Smooth muscle cell (in vitro differentiated cells): Measurements from ENCODE around the gene SLCO3A1. TPM values are rescaled to one million over a fixed set of nuclear protein-coding genes. Genes with fewer than 3 reads are reported as not detected.
A peak's percentile ranks its signal among the peaks of the same experiment; 100 is the strongest.

Experiments used
- DNase-seq: peaks from one replicate; lab custom pipeline; 2025; ENCODE audit not compliant: unreplicated experiment; lab: John Stamatoyannopoulos, UW
- H2AFZ ChIP-seq: fragments of 200-600 bp; sonication (generic); 2 replicates; pipeline ENCODE4 v1.6.0; 2016; ENCODE audit warnings: antibody characterized with exemption, low read depth, mild to moderate bottlenecking
- H3F3A ChIP-seq: fragments of 200-600 bp; sonication (generic); 2 replicates; pipeline ENCODE4 v1.6.0; 2017; ENCODE audit warnings: antibody characterized with exemption, low read depth
- H3K27ac ChIP-seq: fragments of 200-600 bp; sonication (generic); 2 replicates; pipeline ENCODE4 v1.5.1; 2016; ENCODE audit warnings: low read depth, mild to moderate bottlenecking
- H3K27me3 ChIP-seq: fragments of 200-600 bp; sonication (generic); 2 replicates; pipeline ENCODE4 v1.6.1; 2016; ENCODE audit warnings: low read depth, mild to moderate bottlenecking
- H3K36me3 ChIP-seq: fragments of 200-600 bp; sonication (generic); 2 replicates; pipeline ENCODE4 v1.5.1; 2016; ENCODE audit warnings: low read depth
- H3K4me1 ChIP-seq: fragments of 200-600 bp; sonication (generic); 2 replicates; pipeline ENCODE4 v1.5.1; 2016; ENCODE audit warnings: low read depth
- H3K4me2 ChIP-seq: fragments of 200-600 bp; sonication (generic); 2 replicates; pipeline ENCODE4 v1.6.0; 2016; ENCODE audit warnings: mild to moderate bottlenecking
- H3K4me3 ChIP-seq: fragments of 200-600 bp; sonication (generic); 2 replicates; pipeline ENCODE4 v1.5.1; 2016; ENCODE audit warnings: mild to moderate bottlenecking
- H3K79me2 ChIP-seq: fragments of 200-600 bp; sonication (generic); 2 replicates; pipeline ENCODE4 v1.6.0; 2016; ENCODE audit warnings: low read depth, mild to moderate bottlenecking
- H3K9ac ChIP-seq: fragments of 200-600 bp; sonication (generic); 2 replicates; pipeline ENCODE4 v1.6.0; 2016; ENCODE audit warnings: low read depth
- H3K9me3 ChIP-seq: fragments of 200-600 bp; sonication (generic); replicated peaks from 2 replicates; pipeline ENCODE4 v1.5.1; 2016; ENCODE audit warnings: low read depth
- H4K20me1 ChIP-seq: fragments of 200-600 bp; sonication (generic); 2 replicates; pipeline ENCODE4 v1.6.0; 2016; ENCODE audit warnings: low read depth
- WGBS: methylation state at CpG from one replicate; pipeline ENCODE4 v1.1.7; 2016; ENCODE audit warnings: low lambda C conversion rate; 5-methylcytosine and 5-hydroxymethylcytosine counted together
- polyA plus RNA-seq: library from polyadenylated mRNA; unstranded; fragments of >200 nt; fragmentation: Nextera tagmentation; extraction: Ambion mirVana; gene quantifications from 2 replicates; pipeline ENCODE4 v1.2.1, GENCODE V29; 2016
- total RNA-seq: library from RNA; depleted of rRNA; stranded (reverse); fragments of >200 nt; gene quantifications from 2 replicates; pipeline ENCODE4 v1.2.3, GENCODE V29; 2014
- TF ChIP-seq, protein P1 (sequence below): fragments of 200-600 bp; sonication (generic); IDR thresholded peaks from 2 replicates; pipeline ENCODE4 v1.5.1; 2017; ENCODE audit warnings: borderline replicate concordance, mild to moderate bottlenecking, antibody characterized with exemption; ENCODE audit not compliant: insufficient read depth, poor library complexity, severe bottlenecking

Gene SLCO3A1
- total and polyA plus RNA-seq, 2 experiments from 2014 or later, result 1.3 to 12.6 TPM

GRCh38 chr15:91887321-91887720 is 33.8 kb downstream of the SLCO3A1 start:
- H3K4me3 ChIP-seq, result no peak overlapping the region
- H3K4me2 ChIP-seq, result no peak overlapping the region
- TF ChIP-seq, protein P1, sequence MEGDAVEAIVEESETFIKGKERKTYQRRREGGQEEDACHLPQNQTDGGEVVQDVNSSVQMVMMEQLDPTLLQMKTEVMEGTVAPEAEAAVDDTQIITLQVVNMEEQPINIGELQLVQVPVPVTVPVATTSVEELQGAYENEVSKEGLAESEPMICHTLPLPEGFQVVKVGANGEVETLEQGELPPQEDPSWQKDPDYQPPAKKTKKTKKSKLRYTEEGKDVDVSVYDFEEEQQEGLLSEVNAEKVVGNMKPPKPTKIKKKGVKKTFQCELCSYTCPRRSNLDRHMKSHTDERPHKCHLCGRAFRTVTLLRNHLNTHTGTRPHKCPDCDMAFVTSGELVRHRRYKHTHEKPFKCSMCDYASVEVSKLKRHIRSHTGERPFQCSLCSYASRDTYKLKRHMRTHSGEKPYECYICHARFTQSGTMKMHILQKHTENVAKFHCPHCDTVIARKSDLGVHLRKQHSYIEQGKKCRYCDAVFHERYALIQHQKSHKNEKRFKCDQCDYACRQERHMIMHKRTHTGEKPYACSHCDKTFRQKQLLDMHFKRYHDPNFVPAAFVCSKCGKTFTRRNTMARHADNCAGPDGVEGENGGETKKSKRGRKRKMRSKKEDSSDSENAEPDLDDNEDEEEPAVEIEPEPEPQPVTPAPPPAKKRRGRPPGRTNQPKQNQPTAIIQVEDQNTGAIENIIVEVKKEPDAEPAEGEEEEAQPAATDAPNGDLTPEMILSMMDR, result no peak
- no peak overlapping the region for H3K9ac ChIP-seq
- H3K9me3 ChIP-seq, result no peaks in the 10 kb centered on the region
- no peaks in the 10 kb centered on the region for H3K27me3 ChIP-seq
- no peaks in the 10 kb centered on the region for H3K4me1 ChIP-seq
- no peaks in the 10 kb centered on the region for H4K20me1 ChIP-seq
- H3K79me2 ChIP-seq, result no peaks in the 10 kb centered on the region
- WGBS, result 82% methylated on average over 6 of the region's 6 CpGs
- no peak overlapping the region for H2AFZ ChIP-seq
- DNase-seq, result no peak
- no peak overlapping the region for H3K27ac ChIP-seq
- H3F3A ChIP-seq, result no peaks in the 10 kb centered on the region
- no peaks in the 10 kb centered on the region for H3K36me3 ChIP-seq

DNA sequence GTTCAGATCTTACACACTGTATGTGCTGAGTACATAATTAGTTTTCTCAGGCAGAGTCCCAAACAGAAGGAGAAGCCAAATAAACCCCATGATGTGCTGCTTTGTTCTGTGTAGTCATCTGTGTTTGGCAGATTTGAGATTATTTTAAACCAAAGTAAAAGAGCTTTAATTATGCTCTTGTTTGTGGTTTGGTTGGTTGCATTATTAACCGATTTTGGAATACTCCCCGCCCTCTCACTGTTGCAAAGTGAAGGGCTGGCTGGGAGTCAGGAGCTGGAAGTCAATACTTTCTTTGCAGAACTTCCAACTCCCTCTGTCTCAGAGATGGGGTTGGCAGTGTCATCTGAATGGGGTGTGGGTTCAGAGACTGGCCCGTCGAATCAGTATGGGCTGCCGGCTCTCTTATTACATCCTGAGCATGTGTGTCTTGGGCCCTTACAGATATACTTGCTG is 34.4 kb downstream of the SLCO3A1 start:
- Histone ChIP-seq H3K4me3 (no peak overlapping the region), H3K27ac (no peak overlapping the region), H3K79me2 (no peaks in the 10 kb centered on the region), H3K9ac (no peak overlapping the region), H3K9me3 (no peaks in the 10 kb centered on the region), H3K4me2 (no peak overlapping the region), H3K36me3 (no peaks in the 10 kb centered on the region), H4K20me1 (no peaks in the 10 kb centered on the region), H3K4me1 (no peaks in the 10 kb centered on the region), H3K27me3 (no peaks in the 10 kb centered on the region), H3F3A (no peaks in the 10 kb centered on the region), H2AFZ (no peak overlapping the region)
- no peak for DNase-seq
- TF ChIP-seq, protein P1, result no peak
- 86% methylated on average over 5 of the region's 5 CpGs for WGBS

DNA sequence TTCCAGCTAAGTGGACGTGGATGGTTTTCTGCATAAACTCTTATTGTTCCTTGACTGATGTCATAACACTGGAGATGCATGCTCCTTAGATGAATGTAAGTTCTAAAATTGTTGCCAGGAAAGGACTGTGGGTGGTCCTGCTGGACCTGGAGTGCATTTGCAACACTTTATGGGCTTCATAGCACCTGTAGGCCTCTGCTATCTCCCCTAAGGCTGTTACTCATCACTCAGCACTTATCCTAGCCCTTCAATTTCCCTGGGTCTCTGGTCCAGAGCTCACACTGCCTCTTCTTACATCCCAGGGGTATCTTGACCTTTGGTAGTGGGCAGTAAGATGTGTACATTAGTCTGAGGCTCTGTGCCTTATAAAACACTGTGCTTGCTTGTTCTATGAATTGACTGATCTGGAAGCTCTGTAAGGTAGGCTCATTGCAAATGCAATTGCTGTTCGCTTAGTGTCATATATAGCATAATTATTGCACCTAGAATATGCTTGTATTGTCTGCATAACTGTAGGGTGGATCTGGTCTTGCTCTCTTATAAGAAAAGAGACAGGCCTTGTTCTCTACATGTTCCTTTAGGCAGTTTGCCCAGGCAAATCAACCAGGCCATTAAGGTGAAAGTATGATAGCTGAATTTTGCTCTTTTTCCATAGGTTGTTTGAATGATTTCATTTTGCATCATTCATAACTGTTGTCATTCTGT is 35.8 kb downstream of the SLCO3A1 start:
- Histone ChIP-seq H3K27me3 (no peaks in the 10 kb centered on the region), H3K36me3 (no peaks in the 10 kb centered on the region), H3K4me1 (no peaks in the 10 kb centered on the region), H3K27ac (no peak overlapping the region), H2AFZ (no peak overlapping the region), H3F3A (no peaks in the 10 kb centered on the region), H3K4me2 (no peak overlapping the region), H3K79me2 (no peaks in the 10 kb centered on the region), H3K9me3 (no peaks in the 10 kb centered on the region), H3K9ac (no peak overlapping the region), H4K20me1 (no peaks in the 10 kb centered on the region), H3K4me3 (no peak overlapping the region)
- 94% methylated on average over 2 of the region's 2 CpGs for WGBS
- TF ChIP-seq, protein P1, result no peak
- no peak for DNase-seq

DNA sequence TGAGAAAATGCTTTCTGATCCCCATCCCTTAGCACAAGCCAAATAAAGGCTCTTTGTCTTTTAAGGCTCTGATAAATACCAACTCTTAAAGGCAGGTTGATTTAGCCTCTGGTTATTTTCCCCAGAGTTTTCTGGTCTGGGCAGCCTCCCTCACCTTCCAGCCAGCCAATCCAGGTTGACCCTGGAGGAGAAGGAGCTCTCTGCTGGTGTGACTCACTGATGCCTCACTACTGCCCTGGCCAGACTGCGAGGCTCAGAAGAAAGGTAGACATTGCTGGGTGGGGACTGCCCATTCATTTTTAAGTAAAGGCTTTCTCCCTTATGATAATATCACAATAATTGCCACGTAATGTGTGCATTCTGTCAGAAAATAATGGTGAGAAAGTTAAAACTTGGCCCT is 37.1 kb downstream of the SLCO3A1 start:
- H3K9ac ChIP-seq, result no peak overlapping the region

More for the DNA sequence above, 37.1 kb downstream of the SLCO3A1 start:
- H3K9me3 ChIP-seq, result no peaks in the 10 kb centered on the region
- no peaks in the 10 kb centered on the region for H3K27me3 ChIP-seq
- no peaks in the 10 kb centered on the region for H3K4me1 ChIP-seq
- H4K20me1 ChIP-seq, result no peaks in the 10 kb centered on the region
- 70% methylated on average over 2 of the region's 2 CpGs for WGBS
- no peak overlapping the region for H3K4me3 ChIP-seq
- H3K36me3 ChIP-seq, result no peaks in the 10 kb centered on the region
- TF ChIP-seq, protein P1, result no peak
- peak overlapping the region; percentile 66 for H3K27ac ChIP-seq
- no peaks in the 10 kb centered on the region for H3K79me2 ChIP-seq
- DNase-seq, result no peak
- no peak overlapping the region for H3K4me2 ChIP-seq
- H2AFZ ChIP-seq, result no peak overlapping the region
- H3F3A ChIP-seq, result no peaks in the 10 kb centered on the region
